Umbilical cord (tissue), 2 donors: Measurements from ENCODE around the gene CDK15. TPM values are rescaled to one million over a fixed set of nuclear protein-coding genes. Genes with fewer than 3 reads are reported as not detected.

ENCODE experiments used
- DNase-seq: peaks from one replicate; pipeline ENCODE4 v3.0.0-alpha.2; 2015; ENCODE audit warnings: low spot score
- total RNA-seq: library from RNA; depleted of rRNA; stranded (reverse); fragments of >200 nt; gene quantifications from one replicate; pipeline ENCODE4 v1.2.3, GENCODE V29; 2014; ENCODE audit warnings: low replicate concordance; ENCODE audit not compliant: insufficient read depth

Gene CDK15
- total RNA-seq, 1 donor from 2014 or later, result 6.7 TPM

DNA sequence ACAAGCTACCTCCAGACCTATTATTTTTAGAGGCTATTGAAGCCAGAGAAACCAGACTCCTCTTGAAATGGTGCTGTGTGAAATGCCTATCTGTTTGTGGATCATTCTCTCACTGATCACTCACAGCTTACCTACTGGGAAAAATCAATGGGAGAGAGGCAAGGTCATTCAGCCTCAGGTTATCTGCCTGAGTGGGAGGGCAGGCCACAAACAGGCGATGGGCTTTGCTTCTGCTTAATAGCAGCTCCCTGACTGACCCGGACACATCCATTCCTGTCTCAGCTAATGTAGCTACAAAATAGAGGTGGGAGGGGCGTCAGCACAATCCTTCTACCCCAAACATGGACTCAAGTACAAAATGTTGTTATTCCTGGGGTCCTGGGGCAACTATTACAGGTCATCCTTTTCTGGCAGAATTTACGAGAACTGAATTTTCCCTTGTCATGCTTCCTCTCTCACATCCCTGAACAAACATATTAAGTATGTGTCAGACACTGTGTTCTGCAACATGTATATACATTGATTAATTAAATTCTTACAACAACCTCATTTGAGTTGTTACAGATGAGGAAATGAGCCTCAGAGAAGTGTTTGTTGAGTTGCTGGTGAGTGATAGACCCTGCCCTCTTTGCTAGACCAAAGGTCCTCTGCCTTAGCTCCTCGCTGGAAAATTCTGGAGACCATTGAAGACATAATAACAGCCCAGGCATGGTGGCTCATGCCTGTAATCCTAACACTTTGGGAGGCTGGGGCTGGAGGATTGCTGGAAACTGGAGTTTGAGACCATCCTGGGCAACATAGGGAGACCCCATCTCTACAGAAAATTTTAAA lies 60.5 kb downstream of the CDK15 start:
- DNase-seq, result no peak

DNA sequence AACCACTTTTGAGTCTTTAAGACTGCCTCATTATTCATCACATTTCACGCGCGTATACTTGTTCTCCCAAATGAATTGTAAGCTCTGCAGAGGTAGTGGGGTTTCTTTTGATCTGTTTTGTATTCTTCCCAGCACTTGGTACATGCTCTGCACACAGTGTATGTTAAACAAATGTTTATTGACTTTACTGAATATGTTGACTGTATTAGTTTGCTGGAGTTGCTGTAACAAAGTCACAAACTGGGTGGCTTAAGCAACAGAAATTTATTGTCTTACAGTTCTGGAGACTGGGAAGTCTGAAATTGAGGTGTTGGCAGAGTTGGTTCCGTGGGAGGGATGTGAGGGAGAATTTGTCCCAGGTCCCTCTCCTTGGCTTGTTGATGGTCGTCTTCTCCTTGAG lies 65.1 kb downstream of the CDK15 start:
- no peak for DNase-seq

DNA sequence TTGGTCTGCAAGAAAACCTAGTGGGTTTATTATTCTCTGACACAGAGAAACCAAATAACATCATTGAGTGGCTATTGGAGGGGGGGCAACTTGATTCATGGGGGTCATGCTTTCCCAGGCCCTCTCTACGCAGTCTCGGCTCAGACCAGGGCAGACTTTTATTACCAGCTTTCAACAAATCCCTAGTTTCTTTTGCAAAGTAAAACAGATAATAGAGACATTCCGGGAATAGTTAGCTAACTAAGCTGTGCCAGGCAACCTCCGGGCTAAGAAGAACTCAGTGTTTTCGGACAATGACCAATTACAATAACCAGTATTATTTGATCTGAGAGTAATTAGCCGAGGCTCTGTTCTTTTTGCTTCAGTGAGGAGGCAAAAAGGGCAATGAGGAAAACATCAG lies 66.3 kb downstream of the CDK15 start:
- DNase-seq, result peak; percentile 50

DNA sequence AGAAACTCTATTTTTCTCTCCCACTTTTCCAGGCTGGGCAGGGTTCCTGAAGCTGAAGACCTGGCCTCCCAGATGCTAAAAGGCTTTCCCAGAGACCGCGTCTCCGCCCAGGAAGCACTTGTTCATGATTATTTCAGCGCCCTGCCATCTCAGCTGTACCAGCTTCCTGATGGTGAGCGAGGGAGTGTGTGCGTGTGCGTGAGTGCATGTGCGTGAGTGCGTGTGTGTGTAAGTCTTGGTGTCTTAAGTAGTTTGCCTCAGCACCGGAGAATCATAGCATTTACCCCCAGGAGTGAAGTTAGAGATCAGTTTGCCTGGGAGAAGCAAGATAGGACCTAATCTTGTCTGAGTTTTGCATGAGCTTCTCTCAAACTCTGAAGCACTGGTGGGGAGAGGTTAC lies 73.7 kb downstream of the CDK15 start:
- DNase-seq, result no peak

DNA sequence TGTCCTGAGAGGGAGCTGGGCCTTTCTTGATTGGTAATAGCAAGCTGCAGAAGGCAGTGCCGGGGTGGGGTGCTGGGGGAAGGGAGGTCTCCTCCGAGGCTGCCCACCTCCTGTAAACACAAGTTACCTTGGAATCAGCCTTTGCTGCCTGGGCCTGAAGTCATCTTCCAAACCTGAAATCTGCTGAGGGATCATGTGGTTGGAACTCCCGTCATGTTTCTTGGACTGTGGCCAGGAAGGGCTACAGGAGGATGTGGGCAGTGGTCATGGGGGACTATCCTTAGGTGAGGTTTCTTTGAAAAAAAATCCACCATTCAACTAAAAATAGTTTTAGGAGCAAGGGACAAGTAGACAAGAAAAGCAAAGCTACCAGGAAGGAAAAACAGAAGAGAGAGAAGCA lies 74.2 kb downstream of the CDK15 start:
- DNase-seq, result no peak

DNA sequence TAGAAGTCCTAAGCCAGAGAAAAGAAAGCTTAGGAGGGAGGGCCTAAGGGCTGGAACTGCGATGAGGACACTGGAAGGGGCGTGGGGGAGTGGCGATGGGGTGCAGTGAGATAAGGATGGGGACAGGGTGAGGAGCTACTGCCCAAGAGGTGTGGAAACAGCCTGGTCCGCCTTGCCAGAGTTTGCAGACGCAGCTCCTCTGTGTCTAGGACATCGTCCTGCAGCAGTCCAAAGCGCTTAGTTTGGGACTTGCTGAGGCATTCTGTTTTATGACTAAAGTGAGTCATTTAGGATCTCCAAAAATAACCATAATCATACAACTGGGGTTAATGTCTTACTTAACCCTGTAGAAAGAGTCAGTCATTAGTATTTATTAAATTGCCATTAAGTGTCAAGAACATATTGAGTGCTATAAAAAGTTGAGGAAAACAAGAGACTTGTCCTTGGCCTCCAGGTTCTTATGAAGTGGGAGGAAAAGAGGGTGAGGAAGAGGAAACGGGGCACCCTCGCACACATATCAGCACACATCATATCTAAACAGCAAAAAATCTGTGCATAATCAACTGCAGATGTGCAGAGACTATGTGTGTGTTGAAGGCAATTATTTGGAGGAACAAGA lies 74.8 kb downstream of the CDK15 start:
- peak; percentile 89 for DNase-seq

DNA sequence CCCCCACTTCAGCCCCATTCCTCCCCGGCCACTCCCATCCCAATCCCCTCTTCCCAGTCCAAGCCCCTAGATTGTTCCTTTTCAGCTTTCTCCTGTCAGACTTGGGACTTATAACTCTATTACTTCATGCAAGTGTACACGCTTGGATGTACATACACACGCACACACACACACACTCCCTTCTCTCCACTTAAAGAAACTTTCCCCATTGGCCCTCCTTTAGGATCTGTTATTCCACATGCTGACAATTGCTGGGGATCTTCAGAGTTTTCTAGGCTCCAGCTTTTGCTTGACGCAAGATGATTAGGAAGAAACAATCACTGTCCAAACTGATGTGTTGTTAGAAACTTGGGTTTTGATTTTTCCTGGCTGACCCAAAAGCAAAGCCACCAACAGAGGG lies 75.4 kb downstream of the CDK15 start:
- no peak for DNase-seq

DNA sequence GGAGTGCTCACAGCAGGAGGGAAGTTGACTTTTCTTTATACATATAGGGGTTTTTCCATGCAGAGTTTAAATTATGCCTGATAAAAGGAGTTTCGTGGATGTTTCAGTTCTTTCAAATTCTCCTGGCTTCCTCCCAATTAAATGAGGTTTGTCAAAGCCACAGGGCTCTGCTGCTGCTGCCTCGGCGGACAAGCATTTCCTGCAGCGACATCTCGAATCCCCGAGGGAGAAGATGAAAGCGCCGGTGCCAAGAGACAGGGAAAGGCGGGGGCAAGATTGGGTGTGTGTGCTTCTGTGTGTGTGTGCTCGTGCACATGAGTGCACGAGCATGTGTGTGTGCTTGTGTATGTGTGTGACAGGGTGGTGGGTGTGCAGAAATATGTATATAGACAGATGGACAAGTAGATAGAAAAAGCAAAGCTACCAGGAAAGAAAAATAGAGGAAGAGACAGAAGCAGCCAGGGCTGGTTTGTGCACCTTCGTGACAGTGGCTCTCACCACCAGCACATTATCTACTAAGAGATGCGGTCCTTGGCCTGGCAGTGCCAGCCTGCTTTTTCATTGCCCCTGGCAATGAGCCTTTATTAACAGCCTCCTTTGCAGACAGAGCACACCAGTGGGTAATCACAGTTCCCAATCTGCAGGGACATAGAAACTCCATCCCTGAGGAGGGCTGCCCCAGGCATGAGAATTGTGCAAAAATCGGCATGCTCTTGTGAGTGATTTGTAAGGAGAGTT lies 76.2 kb downstream of the CDK15 start:
- peak; percentile 63 for DNase-seq

DNA sequence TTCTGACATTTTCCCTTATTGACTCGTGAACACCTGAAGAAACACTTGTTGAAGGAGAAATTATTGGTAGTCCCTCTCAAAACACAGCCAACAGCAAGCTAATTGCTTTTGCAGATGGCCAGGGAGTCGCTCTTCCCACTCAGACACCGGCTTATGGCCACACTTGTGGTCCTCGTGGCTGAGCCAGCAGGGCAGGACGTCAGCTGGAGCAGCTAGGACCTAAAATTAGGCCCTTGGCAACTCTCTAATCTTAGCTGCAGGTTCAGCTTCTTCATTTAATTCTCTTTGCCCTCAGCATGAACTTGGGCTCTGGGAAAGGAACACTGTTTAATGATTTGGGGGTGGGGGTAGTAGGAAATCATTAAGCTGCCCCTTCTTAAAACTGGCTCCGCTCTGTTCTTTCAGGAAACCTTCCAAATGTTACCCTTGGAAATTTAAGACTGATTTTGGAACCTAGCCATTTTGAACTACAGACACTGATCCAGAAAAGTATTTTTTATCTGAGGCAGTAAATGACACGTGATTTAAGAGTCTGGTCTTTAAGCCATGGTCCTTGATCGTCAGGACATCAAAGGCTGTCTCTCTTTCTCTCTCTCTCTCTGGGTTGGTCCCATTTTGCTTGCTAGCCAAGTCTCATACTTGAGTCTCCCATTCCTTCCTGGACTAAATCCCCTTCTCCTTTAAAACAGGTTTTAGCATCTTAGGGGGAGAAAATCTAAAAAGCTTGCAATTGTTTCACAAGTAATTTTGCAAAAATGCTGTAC lies 77.5 kb downstream of the CDK15 start:
- peak; percentile 94 for DNase-seq

DNA sequence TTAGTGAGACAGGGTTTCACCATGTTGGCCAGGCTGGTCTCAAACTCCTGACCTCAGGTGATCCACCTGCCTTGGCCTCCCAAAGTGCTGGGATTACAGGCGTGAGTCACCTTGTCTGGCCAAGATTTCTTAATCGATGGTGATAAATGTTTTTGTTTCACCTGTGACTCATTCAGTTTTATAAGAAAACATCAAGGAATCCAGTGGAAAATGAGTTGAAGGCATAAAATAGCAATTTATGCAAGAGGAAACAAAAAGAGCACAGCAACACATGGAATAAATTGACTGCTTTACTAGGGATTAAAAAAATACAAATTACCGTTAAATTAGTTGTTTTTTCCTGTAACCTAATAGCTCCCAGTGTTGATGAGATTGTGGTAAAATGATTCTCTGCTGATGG lies 80.2 kb downstream of the CDK15 start:
- DNase-seq, result no peak

DNA sequence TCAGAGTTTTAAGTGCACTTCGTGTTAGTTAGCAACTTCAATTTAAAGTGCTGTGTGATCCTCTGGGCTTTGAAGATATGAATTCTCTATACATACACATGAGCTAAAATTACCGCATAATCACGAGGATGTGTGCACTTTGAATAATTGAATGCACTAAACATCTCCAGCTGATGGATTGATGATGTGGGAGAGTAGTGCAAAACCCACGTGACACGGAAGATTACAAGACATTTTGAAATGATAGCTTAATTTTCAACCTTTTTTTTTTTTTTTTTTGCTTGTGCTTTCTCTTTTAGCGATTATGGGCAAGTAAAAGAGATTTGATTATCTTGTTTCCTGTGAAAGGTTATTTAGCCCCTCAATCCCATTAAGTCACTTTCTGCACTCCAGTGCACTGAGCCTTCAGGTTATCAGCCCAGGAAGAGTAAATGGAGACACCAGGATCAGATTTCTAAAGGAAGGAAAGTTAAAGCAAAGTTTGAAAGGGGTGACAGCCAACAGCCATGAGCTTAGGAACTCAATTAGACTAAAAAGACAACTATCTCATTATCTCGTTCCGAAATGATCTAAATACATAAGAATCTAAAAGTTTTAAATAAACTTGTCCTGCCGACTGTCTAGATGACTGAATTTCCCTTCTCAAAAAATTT lies 81.6 kb downstream of the CDK15 start:
- peak; percentile 36 for DNase-seq

DNA sequence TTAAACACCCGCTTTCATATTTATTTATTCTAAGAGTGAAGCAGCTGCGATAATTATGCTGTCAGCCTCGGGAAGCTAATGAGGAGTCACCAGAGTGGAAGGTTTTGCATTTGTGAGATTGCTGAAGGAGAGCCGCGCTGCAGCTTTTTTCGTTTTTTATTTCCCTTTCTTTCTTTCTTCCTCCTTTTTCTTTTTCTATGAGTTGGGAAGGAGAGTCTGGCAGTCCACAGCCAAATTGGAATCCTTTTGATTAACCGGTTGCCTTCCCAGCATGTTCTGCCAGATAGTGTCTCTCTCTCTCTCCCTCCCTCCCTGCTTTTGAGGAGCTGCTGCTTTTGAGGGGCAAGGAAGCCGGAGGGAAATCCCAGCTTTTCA lies 82.1 kb downstream of the CDK15 start:
- DNase-seq, result peak; percentile 52

DNA sequence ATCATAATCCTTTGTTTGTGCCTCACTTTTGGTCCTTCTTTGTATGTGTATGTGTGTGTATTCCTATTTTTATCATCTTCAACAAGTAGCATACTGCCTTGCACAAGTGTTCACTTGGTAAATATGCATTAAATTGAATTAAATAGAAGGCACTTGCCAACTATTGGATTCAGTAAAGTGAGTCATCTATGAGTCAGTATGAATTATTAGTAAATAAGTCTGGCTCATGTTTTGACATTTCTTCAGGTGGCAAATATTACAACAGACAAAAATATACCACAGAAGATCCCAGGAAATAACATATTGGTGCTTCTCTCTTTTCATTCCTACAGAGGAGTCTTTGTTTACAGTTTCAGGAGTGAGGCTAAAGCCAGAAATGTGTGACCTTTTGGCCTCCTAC lies 84.1 kb downstream of the CDK15 start:
- no peak for DNase-seq

DNA sequence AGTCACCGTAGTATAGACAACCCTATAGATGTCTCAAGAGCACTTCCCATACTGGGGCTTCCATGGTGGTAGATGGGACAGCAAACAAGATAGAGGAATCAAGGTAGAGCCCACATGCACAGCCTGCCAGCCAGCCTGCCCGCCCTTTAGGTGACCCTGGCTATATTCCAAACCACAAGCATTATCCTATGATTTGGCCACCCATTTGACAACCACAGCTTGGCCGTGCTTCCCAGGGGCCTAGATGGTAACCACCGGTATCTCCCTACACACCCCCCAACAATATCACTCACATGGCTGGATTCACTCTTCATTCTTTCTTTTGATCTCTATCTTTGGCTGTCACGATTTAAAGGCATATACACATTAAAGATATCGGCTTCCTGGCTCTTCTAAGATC lies 85.3 kb downstream of the CDK15 start:
- no peak for DNase-seq

DNA sequence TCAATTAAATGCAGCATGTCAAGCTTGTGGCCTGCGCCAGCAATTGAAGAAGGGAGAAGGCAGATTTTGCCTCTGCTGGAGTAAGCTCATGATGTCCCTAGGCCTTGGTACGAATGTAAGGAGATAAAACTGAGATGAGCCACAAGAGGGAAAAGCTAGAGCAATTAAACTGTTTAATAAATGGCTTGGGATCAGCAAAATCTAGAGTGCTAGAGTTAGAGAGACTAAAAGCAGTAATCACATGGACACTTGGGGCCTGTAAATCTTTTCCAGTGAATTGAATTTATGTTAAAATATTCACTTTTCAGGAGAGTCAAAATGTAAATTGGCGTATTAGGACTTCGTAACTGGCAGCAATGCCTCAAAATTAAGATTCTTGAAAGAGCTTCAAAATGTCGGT lies 86.2 kb downstream of the CDK15 start:
- DNase-seq, result no peak

DNA sequence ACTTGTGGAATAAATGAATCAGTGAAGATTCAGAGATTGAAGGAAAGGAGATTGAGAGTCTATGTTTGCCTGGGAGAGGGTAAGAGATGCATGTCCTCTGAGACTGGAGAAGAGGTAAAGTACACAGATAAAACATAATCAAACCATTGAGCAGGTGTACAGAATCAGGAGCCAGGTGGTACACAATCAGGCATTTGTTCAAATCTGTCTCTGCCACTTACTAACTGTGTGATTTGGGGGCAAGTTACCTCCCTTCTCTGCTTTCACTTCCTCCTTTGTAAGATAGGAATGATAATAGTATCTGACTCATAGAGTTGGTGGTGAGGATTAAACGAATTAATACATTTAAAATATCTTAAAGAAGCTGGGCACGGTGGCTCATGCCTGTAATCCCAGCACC lies 94.0 kb downstream of the CDK15 start:
- no peak for DNase-seq

DNA sequence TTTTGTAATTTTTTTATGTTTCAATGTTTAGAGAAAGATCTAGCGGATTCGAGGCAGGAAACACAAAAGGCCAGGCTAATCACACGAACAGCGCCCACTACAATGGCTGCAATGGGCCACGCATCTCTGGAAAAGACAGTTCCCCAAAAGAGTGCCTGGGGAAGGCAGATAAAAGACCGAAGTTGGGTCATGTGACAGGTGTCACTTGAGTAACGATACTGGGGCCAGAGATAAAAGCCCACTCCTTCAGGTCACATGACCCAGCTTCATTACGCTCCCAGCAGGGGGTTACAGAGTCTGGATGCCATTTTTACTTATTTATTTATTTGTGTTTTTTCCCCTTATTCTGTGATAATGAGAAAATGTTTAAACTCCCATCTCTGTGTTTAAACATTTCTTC lies 95.4 kb downstream of the CDK15 start:
- no peak for DNase-seq

DNA sequence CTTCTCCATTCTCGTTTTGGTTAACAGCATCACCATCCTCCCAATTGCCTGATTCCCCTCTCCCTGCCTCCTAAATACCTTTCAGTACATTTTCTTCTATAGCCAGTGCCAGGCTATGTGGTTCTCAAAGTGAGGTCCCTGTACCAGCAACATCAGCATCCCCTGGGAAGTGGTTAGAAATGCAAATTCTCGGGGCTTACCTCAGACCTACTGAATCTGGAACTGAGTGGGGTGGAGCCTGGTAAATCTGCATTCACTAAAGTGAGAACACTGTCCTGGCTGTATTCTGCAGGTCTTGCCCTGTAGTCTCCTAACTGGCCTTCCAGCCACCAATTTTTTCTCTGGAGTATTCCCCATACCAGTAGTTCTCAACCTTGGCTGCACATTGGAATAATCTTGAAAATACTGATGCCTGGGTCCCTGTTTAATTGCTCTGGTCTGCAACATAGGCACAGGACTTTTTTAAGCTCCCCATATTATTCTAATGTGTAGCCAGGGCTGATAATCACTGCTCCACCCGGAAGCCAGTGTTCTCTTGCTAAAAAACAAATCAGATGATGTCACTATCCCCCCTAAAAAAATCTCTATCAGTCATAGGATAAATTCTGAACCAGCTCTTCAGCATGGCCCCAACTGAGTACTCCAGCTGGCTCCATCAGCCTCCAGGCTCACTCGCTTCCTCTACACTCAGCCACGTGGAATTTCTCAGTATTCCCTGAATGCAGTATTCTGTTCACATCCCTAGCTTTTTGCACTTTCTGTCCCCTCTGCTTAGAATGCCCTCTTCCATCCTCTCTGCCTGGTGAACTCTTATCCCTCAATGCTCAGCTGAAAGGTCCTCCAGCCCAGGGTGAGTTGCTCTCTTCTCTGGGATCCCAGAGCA lies 98.4 kb downstream of the CDK15 start:
- DNase-seq, result no peak

DNA sequence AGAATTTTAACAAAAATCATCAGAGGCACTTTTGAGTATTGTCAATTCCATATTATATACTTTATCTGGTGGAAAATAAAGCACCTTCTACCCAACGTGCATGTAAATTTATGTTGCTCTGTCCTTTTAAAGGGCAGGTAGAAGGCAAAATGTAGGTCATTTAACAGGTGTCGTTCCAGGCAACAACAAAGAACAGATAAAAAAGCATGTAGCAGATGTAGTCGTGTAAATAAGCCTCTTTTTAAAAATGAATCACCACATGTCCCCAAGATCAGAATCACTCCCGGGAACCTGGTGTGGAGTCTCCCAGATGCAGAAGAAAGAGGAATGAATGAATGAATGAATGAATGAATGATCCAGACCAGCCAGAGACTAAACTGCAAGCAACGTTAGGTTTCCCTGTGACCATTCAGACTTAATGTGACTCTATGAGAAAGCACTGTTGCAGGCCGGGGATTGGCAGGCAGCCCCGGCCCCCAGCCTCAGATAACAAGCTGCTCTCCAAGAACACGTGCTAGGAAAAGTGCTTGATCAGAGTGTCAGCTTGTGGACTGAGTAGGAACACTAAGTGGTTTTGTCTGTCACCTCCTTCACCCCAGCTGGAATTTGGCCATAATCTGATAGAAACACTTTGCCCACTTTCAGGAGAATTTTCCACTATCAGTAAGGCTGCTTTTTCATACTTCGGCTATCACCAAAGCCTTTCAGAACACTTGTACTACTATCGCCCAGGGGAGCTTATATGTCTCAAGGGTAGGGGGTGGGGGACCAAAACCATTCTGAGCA lies 100.6 kb downstream of the CDK15 start:
- no peak for DNase-seq

DNA sequence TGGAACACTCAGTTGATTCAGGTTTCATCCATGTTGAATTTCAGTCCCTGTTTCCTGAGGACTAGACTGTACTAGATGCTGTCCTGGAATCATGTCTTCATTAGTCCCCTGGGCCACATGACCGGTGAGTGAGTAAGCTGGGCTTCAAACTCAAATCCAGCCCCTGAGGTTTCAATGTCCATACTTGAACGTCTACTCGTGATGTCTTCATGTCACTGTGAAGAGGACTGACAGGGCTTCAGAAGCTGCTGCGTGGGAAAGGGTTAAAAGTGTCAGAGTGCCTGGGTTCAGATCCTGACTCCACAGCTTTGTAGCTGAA lies 101.2 kb downstream of the CDK15 start:
- DNase-seq, result no peak
